HL-60 (cell line): ENCODE results near the gene SLIT1.

ENCODE experiments used
- CTCF ChIP-seq: IDR thresholded peaks from one replicate; pipeline ENCODE4 v1.5.1; 2011; ENCODE audit warnings: low read length, control low read depth, inconsistent platforms; ENCODE audit not compliant: insufficient read depth
- POLR2AphosphoS5 ChIP-seq: IDR thresholded peaks from 2 replicates; pipeline ENCODE4 v1.6.1; 2012; ENCODE audit warnings: low read depth

GRCh38 chr10:96999337-96999736 lies 186.4 kb downstream of the SLIT1 start:
- no peak for TF ChIP-seq CTCF
- no peak for TF ChIP-seq POLR2AphosphoS5
